Measurements from ENCODE around the gene TMEM69.
"Not testable (repeated sequence)": the region's sequence is repeated elsewhere in the genome, so short reads cannot be mapped to it uniquely, and the experiment has no call there.

Gene TMEM69

GRCh38 chr1:45739641-45740156, 51.7 kb downstream of the TMEM69 start:
- not testable (repeated sequence) for DNase-seq
